NCI-H2171 treated with DMSO at 0.1 percent for 48 hours (cell line): ENCODE results near the gene NEK8.
A peak's percentile ranks its signal among the peaks of the same experiment; 100 is the strongest.
"Not testable (repeated sequence)": the region's sequence is repeated elsewhere in the genome, so short reads cannot be mapped to it uniquely, and the experiment has no call there.

Experiments used
- DNase-seq: peaks from one replicate; lab custom pipeline; 2025; lab: John Stamatoyannopoulos, UW

NEK8 gene

DNA sequence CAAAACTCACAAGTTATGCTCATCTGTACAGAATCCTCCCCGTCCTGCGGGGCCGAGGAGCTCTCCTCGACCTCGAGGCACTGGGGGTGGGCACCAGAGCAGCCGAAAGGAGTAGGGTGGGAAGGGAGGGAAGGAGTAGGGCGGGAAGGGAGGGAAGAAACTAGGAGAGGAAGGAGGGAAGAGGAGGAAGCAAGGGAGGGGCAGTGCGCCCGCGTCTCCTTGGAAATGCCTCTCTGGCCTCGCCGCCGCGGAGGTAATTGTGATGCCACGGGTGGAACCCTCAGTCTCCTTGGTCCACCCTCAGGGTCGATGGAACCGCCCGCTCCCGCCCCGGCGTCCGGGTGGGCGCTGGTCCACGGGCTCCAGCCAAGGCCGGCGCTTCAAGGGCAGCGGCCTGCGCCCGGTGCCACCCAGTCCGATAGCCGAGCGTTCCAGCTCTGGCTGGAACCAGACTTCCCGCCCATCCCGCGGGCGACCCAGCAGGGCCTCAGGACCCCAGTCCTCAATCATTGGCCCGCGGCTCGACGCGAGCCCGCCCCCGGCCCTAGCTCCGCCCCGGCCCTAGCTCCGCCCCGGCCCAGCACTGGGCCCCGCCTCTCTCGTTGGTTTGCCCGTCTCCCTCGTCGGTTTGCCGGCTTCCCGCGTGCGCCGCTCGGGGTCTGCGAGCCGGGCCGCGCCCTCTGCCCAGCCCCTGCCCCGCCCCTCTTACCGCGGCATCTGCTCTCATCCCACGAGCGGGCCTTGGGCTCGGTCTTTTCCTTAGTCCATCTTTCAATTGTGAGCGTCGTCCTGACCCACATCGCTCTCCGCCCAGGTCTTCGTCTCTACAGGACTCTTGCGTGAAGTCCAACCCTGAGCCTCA, 17.5 kb upstream of the NEK8 start:
- DNase-seq, result peak; percentile 89

DNA sequence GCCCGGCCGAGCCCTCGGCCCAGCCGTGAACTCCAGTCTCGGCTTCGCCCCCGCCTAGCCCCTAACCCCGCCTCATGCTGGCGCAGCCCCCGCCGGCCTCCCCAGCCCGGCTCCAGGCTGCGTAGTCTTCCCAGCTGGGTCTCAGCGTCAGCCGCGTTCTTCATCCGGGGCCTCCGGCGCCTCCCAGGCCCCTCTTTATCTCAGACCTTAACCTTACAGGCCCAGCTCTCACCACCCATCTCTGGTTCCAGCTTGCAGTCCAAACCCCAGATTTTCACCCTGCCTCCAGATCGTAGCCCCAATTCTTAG, 16.9 kb upstream of the NEK8 start, which contains the start of gene PROCA1:
PROCA1 (minus strand) TSS at position 166 of the 309 bp plus-strand sequence. CDS start 228 bp downstream, outside the sequence.
- DNase-seq, result no peak

DNA sequence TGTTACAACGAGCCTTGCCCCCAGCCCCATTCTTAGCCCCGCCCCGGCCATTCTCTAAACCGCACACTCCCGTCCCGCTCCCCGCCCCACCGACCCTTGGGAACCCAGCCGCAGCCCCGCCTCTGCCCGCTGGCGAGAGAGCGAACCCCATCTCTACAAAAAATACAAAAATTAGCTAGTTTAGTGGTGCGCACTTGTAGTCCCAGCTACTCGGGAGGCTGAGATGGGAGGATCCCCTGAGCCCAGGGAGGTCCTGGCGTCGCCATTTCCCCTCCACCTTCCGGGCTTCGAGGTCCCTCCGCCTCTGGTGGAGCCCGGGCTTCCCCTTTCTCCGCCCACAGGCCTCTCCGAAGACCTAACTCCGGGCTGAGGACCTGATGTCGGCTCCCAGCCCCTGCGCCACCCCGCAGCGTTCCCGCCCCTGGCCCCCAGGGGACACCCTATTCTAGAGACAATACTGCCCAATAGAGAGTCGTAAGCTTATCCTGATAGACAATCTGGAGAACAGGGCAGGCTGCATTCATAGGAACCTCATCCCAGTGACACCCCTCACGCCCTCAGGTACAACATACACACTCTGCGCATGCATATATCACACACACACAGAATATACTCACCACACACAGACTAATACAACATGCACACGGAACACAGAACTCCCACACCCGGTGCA, 16.4 kb upstream of the NEK8 start:
- DNase-seq, result no peak

DNA sequence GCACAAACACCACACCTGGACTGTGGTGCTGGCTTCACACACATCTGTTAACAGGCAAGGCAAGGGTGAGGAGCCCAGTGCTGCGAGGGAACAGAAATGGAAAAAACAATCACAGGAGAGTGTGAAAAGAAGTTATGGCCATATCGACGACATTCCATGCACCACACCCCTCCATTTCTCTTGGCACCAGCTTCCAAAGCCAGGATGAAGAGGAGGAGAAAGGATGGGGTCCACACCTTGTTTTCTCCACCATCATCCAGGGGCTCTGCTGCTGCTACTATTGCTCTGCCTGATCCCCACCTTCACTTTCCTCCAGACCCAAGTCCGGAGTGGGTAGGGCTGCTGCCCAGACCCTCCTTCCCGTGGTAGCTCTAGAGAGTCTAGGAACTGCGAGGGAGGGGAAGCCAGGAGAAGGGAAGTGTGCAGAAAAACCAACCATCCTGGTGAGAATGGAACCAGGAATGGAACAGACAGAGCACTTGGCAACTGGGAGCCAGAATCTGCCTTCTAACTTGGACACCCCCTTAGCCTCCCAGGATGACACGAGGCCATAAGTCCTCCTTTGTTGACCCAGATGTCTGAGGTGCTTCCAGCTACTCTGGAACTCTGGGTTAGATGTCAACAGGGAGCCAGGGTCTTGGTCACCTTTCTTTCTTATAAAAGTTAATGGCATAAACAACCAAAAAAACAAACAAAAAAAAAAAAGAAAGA, 15.7 kb upstream of the NEK8 start:
- DNase-seq, result no peak

DNA sequence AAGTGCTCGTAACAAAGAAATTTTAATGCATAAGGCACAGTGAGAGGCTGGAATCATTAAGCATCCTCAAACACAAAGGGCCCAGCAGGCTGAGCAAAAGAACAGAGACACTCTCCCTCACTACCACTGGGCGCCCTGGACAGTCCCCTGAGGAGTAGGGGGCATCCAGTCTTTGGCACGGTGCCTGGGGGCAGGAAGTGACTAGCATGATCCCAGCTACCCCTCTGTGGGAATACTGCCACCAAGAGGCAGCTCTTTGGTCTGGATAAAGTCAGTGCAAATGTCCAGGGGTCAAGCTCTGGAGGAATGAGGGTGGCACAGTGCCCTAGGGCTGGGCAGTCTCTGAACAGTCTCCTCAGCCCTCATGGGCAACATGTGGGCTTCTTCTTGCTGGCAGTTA, 14.3 kb upstream of the NEK8 start:
- no peak for DNase-seq

DNA sequence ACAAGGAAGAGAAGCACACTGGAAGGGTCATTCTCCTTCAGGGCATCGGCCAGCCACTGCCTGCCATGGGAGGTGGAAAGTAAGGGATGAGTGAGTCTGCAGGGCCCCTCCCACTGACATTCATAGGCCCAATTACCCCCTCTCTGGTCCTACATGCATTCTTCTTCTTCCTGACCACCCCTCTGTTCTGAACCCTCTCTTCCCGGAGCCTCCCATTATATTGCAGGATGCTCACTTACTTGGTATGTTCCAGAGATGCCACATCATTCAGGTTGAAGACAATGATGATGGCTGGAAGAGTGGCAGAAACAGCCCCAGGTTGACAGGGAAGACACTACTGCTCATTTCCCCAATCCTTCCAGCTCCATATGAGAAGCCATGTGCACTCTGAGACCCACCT, 13.4 kb upstream of the NEK8 start:
- no peak for DNase-seq

DNA sequence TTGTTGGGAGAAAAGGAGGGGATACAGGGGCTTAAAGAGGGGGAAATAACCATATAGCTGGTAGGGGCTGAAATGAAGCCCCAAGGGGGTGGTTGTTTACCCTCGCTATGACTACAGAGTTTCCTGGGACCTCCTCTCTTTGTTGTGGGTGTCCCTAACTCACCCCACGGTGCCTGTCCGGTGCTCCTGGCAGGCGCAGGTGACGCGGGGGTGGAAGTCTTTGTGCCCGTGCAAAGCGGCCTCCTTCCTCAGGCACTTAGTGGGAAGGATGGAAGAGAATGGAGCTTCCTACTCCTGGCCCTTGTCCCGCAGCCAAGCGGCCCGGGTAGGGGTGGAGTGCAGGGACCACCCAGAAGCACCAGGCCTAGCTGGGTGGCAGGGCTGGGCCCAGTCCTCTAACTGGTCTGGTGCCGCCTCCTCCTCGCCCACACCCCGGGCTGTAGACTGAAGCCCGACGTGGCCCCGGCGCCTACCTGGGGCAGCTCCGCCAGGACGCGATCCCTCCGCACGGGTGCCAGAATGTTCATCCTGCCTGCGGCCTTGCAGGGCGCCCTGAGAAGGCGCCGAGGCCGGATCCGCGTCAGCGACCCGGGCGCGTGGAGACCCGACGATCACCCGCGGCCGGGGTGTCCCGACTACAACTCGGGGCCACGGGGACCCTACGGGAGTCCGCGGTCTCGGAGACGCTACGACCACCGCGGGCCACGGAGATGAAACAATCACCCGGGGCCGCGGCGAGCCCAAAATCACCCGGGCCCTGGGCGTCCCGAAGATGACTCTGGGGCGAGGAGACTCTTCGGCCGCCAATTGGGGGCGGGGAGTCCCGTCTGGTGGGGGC, 11.6 kb upstream of the NEK8 start:
- no peak for DNase-seq

DNA sequence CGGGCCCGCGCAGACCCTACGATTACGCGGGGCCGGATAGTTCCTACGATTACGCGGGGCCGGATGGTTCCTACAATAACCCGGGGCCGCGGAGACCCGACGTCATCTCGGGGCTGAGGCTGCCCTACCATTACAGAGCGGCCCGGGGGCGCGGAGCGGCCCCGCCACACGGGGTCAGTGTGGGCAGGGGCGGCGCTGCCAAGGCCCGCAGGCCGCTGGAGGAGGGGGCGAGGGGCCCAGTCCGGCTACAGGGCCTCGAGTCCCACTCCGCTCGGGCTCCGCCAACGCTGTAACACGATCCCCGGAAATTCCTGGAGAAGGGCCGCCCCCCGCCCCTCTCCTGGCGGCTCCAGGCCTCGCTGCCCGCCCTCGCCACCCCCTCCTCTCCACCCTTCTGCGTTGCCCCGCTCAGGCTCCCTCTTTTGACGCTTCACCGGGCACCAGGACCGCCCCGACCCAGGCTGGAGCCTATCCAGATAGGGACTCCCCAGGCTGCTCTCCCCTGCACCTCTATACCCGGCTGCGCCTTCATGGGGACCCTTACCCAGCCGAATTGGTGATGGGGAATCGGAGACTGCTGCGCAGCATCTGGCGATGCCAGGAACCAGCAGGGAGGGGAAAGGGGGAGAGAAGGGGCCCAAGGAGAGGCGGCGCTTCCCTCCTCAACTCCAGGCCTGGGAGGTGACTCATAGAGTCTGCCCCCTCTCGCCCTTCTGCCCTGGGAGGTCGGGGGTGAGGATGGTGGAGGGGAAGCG, 10.8 kb upstream of the NEK8 start, which contains the start of gene RAB34:
RAB34 (minus strand) TSS at position 291 of the 755 bp plus-strand sequence. CDS start 602 bp downstream, outside the sequence.
- DNase-seq, result peak; percentile 84

DNA sequence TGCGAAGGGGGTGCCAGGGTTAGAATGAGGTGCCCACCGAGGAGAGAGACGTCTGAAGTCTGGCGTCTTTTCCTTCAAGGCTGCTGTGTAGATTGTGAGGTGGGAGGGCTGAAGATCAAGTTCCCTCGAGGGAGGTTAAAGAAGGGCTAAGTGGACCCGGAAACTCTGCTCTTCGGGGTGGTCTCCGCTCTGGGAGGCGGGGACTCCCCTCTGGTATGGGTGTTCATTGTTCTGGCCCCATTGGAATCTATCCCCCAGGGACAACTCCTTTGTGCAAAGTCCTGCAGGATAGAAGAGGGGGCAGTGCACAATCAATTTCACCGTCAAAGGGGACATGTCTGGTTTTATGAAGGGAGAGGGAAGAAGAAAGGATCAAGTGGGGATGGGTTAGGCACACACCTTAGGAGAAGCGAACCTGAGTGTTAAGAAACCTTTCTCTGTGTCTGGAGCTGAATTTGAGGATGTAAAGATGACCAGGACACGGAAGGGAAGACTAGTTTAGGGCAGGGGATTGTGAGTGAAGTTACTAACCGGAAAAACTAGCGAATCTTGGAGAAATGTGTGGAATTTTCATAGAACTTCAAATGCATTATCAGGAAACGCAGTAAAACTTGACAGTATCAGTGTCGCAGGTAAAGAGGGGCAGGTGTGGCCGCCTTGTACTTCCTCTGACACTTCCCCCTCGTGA, 10.1 kb upstream of the NEK8 start:
- DNase-seq, result no peak

DNA sequence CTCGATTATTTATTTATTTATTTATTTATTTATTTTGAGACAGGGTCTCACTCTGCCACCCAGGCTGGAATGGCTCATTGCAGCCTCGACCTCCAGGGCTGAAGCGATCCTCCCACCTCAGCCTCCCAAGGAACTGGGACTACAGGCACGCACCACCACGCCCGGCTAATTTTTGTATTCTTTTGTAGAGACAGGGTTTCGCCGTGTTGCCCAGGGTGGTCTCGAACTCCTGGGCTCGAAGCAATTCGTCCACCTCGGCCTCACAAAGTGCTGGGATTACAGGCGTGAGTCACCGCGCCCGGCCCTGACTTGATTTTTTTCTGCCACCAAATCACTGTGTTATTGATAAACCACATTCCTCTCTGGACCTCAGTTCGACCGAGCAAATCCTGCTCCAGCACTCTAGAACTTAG, 9.6 kb upstream of the NEK8 start:
- no peak for DNase-seq

DNA sequence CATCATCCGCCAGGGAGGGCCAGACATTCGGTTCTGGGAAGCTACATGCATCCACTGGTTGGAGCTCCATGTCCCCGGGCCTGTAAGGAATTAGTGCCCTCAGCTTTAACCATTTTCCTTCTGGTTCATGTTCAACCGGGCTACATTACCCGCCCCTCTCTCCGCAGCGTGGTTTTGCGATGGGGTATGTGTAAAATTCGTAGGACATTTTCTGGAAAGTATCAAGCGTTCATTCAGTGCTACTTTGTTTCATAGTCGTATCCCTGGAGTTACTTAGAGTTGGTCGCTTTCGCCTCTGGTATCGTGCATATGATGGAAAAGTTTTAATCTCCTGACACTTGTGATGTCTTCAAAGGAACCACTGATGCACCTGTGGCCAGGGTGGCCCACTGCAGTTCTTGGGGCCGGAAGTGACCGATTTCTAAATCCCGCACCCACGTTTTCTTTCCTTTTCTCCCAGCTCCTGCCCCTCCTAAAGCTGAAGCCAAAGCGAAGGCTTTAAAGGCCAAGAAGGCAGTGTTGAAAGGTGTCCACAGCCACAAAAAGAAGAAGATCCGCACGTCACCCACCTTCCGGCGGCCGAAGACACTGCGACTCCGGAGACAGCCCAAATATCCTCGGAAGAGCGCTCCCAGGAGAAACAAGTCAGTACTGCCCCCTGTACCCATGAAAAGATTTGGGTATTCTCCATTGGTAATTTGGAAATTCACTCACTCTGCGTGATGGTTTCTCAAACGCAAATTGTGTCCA, 8.2 kb upstream of the NEK8 start:
- DNase-seq, result peak; percentile 17

DNA sequence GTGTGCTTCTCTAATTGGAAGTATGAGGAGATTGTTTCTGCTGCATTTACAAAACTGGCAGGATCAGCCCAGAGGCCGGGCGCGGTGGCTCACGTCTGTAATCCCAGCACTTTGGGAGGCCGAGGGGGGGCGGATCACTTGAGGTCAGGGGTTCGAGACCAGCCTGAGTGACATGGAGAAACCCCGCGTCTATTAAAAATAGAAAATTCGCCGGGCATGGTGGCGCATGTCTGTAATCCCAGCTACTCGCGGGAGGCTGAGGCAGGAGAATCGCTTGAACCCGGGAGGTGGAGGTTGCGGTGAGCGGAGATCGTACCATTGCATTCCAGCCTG, 7.6 kb upstream of the NEK8 start:
- DNase-seq, result not testable (repeated sequence)

DNA sequence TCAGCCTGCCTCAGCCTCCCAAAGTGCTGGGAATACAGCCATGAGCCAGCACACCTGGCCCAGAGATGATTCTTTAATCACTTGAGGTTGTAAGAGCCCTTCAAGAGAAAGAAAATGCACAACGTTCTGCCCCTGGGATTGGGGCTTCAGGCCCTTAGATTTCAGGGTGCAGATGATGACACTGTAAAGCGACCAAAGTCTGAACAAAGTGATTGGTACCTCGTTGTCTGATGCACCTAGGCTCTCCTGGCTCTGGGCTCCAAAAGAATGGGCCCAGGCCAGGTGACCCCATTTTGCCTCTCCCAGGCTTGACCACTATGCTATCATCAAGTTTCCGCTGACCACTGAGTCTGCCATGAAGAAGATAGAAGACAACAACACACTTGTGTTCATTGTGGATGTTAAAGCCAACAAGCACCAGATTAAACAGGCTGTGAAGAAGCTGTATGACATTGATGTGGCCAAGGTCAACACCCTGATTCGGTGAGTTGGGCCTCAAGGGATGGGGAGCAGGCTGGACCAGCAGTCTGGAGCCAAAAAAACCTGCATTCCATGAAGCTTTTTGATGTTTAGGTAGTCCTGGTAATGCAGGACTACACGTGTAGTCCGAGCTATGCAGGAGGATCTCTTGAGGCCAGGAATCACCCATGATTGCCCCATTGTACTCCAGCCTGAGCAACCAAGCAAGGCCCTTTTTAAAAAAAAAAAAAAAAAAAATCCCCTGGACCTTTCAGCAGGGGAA, 6.0 kb upstream of the NEK8 start:
- no peak for DNase-seq

DNA sequence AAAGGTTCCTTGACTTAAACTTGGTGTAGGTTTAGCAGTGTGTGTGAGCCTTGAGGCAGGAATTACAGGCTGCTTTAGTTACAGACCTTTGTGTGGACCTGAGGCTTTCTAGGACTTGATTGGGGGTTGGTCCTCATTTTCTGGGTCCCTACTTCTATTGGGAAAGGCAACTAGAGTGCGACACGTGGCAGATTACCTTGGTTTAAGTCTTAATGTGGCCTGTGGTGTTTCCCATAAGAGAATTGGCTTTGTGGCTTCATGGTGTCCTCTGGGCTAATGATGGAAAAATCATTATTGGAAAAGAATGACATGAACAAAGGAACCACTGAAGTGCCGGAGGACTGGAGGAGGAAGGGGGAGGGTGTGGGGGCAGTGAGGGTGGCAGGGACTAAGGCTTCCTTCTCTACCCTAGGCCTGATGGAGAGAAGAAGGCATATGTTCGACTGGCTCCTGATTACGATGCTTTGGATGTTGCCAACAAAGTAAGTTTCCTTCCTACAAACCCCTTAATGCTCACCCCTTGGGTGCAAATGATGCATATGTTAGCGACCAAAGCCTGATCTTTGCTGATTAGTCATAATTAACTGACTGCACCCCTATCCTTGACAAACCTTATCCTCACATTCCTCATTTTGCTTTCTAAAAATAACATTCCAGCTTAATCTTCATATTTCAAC, 5.3 kb upstream of the NEK8 start:
- no peak for DNase-seq

DNA sequence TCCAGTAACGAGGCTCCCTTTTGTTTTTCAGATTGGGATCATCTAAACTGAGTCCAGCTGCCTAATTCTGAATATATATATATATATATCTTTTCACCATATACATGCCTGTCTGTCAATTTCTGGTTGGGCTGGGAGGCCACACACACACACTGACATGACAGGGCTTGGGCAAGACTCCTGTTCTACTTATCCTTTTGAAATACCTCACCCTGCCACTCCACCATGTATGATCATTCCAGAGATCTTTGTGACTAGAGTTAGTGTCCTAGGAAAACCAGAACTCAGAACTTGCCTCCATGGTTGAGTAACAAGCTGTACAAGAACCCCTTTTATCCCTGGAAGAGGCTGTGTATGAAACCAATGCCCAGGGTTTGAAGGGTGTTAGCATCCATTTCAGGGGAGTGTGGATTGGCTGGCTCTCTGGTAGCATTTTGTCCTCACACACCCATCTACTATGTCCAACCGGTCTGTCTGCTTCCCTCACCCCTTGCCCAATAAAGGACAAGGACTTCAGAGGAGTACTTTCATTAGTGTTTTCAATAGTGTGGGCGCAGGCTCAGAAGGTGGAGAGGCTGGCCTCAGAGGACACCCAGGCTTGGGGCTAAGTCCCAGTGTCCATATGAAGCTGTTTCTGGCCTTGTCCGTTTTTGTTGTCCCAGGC, 4.6 kb upstream of the NEK8 start:
- not testable (repeated sequence) for DNase-seq

DNA sequence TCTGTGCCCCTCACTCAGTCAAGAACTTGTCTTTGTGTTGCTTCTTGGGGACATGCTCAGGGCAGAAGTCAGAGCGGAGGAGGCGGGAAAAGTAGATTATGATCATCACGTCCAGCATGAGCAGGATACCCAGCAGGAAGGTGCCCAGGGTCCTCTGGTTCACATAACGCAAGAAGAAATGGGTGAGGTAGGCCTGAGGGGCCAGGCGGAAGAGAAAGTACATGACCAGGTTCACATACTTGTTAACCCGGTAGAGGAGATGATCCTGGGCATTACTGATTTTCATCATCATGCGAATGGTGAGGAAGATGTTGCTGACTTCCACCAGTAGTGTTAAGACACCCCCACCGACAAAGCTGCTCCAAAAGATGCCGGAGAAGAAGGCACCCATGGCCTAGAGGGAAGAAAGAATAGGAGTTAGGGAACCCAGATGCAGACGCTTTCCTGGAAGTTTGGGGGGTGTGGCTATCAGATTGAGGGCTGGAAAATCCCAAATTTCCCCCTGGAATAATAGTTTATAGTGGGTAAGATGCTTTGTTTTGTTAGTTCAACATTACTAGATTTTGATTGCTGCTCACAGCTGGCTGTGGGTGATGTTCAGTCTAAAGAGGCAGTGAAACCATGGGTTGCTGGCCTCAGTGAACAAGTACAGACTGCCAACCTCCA, 4.0 kb upstream of the NEK8 start:
- peak; percentile 31 for DNase-seq

DNA sequence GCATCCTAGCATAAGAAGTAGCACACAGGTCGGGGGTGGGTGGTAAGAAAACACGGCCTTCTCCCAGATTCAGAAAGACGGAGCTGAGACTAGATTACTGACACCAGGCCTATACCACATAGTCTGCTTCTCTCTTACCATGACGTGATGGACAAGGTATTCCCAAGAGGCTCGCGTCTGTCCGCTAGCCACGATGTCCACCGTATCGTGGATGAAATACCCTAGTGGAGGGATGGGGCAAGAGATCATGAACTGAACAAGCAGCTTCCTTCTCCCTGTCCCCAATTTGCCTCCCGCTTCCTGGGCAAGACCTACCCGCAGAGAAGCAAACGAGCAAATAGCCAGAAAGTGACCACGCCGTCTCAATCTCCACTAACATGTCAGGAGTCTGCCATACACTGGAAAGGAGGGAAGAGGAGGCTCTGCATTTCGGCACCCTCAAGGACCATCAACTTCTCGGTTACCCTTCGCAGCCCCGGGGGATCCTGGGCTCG, 3.4 kb upstream of the NEK8 start:
- DNase-seq, result peak; percentile 61
